Stimulated activated CD4-positive, alpha-beta T cell treated with anti-CD3 and anti-CD28 coated beads, Interleukin-15, amount 100 ng/mL, for 48 hours (primary cell): ENCODE measurements around the gene SENP2.

ENCODE experiments used
- DNase-seq, 2 donors: peaks; one replicate each; pipeline ENCODE4 v3.0.0-alpha.2; 2020; ENCODE audit warnings: low read depth in 2 of 2

SENP2 gene

DNA sequence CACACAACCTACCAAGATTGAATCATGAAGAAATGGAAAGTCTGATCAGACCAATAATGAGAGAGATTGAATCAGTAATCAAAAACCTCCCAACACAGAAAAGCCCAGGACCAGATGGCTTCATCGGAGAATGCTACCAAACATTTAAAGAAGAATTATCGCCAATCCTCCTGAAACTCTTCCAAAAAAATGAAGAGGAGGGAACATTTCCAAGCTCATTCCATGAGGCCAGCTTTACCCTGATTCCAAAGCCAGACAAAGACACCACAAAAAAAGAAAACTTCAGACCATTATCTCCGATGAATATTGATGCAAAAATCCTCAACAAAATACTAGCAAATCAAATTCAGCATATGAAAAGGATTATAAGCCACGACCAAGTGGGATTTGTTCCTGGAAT, 94.1 kb downstream of the SENP2 start:
- DNase-seq: no peak
